Urinary bladder (tissue), 4 donors: ENCODE data around the gene COMMD8. TPM values are rescaled to one million over a fixed set of nuclear protein-coding genes. Genes with fewer than 3 reads are reported as not detected.

Experiments
- DNase-seq: peaks from one replicate; pipeline ENCODE4 v3.0.0-alpha.2; 2015; ENCODE audit errors: extremely low spot score
- H3K27ac ChIP-seq: one replicate; pipeline ENCODE4 v1.5.1; 2013; ENCODE audit warnings: low read depth, mild to moderate bottlenecking, moderate library complexity
- H3K36me3 ChIP-seq: one replicate; pipeline ENCODE4 v1.6.1; 2013; ENCODE audit warnings: mild to moderate bottlenecking, moderate library complexity; ENCODE audit not compliant: insufficient read depth
- H3K4me1 ChIP-seq: one replicate; pipeline ENCODE4 v1.6.1; 2013; ENCODE audit warnings: mild to moderate bottlenecking, moderate library complexity; ENCODE audit not compliant: insufficient read depth
- H3K4me3 ChIP-seq: one replicate; pipeline ENCODE4 v1.5.1; 2013; ENCODE audit warnings: low read depth, low read length
- whole genome bisulfite sequencing: extraction: QIAGEN DNeasy Blood & Tissue Kit; methylation state at CpG from one replicate; pipeline ENCODE4 v1.1.7; 2013; 5-methylcytosine and 5-hydroxymethylcytosine counted together
- polyA plus RNA-seq: library from polyadenylated mRNA; stranded (reverse); fragments of 200-250 nt; gene quantifications from one replicate; pipeline ENCODE4 v1.2.3, GENCODE V29; 2013
- total RNA-seq: library from RNA; depleted of rRNA; stranded (reverse); fragments of >200 nt; gene quantifications from one replicate; pipeline ENCODE4 v1.2.3, GENCODE V29; 2014
- donor health status: healthy with polysubstance abuse.
- donor health status: healthy.

The COMMD8 gene
- total and polyA plus RNA-seq, 2 donors, result 16.6 to 27.0 TPM

DNA sequence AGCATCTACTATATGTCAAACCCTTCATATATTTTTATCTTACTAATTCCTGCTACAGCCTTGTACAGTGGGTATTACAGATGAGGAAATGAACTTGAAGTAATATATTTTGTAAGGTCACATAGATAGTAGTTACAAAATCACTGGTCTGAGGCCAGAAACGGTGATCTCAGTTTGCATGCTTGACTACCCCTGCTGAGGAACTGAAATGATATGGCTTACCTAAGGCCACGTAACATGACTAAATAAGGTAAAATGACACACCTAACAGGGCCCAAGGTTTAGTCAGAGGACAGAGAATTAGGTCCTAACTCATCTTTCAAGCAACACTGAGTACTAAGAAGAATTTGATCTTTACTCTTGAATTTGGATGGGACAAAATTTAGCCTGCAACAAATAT, 1.5 kb upstream of the COMMD8 start:
- 79% methylated on average over 2 of the region's 2 CpGs for WGBS
- no peak for DNase-seq

DNA sequence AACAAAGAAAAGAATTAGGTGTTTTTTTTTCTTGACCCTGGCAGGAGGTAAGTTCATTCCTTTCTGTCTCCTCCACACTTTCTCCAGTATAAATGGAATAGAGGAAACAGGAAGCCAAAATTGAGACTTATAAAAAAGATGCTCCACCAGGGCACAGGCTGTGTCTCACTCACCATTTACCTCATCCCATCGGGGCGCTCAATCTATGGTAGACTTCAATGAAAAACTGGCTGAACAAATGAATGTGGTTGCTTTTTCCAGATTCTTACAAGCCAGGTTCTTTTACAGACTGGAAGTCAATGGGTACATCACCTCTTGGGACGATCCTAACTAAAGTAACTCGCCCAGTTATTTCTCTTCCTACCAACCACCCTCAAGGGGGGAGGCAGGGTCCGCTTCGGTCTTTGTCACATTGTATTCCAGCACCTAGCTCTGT, 685 bp downstream of the COMMD8 start:
- no peaks in the 10 kb centered on the region for H3K4me1 ChIP-seq
- WGBS, result 11% methylated on average over 6 of the region's 6 CpGs

More for the DNA sequence above, 1.5 kb upstream of the COMMD8 start:
- Histone ChIP-seq H3K4me1 (no peaks in the 10 kb centered on the region), H3K27ac (no peak overlapping the region), H3K4me3 (no peak overlapping the region), H3K36me3 (no peaks in the 10 kb centered on the region)

DNA sequence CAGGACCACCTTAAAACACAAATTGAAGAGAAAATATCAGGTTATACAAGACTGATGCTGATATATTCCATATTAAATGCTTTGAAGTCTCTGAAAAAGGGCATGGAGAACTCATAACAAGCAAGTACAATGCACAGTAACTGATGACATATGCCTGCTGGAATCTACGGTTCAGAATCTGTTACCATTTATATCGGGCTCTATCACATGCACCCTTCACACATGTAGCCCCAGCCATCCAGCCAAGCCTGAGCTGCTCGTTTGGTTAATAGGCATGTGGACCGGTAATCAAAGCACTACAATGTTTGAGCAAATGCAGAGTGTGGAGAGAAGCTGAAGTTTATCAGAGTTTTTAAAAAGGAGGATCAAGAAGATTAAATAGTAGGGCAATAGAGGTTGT, 11.8 kb downstream of the COMMD8 start:
- WGBS, result 49% methylated on average over 4 of the region's 4 CpGs
- H3K4me1 ChIP-seq, result no peaks in the 10 kb centered on the region
- no peak overlapping the region for H3K27ac ChIP-seq
- H3K36me3 ChIP-seq, result peaks cover 2% of the 10 kb centered on the region
- H3K4me3 ChIP-seq, result no peak overlapping the region
- no peak for DNase-seq

More for the DNA sequence above, 685 bp downstream of the COMMD8 start:
- Histone ChIP-seq H3K36me3 (peaks cover 3% of the 10 kb centered on the region), H3K27ac (peak overlapping the region; percentile 13), H3K4me3 (peak overlapping the region; percentile 77)
- no peak for DNase-seq

DNA sequence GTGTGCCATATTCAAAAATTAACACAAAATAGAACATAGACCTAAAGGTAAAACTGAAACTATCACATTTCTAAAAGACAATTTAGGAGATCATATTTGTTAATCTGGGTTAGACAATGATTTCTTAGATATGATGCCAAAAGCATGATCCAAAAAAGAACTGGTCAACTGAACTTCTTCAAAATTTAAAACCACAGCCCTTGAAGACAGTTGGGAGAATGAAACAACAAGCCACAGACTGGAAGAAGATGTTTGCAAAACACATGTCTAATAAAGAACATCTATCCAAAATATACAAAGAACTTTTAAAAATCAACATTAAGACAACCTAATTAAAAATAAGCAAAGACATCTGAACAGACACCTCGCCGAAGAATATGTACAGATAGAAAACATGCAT, 19.5 kb downstream of the COMMD8 start:
- no peak for DNase-seq
- no peak overlapping the region for H3K4me3 ChIP-seq
- no peaks in the 10 kb centered on the region for H3K4me1 ChIP-seq
- 94% methylated on average over 2 of the region's 2 CpGs for WGBS
- no peak overlapping the region for H3K27ac ChIP-seq
- H3K36me3 ChIP-seq, result no peaks in the 10 kb centered on the region

DNA sequence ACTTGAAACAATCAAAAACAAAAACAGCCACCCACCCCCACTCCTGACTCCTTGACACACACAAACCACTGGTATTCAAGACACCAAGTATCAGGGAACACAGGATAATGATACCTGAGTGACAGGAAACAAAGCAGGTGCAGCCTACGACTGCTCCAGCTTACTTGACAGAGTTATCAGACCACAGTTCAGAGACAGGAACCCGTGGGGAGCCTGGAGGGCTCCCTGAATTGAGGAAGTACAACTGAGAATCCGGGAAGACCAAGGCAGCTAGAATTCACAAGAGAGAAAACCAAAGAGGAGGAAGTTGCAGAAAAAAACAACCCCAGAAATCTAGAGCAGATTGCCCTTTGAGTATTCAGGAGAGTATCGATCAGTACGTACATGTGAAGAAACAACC, 20.5 kb downstream of the COMMD8 start:
- no peak for DNase-seq
- Histone ChIP-seq H3K4me1 (no peaks in the 10 kb centered on the region), H3K4me3 (no peak overlapping the region), H3K27ac (no peak overlapping the region), H3K36me3 (no peaks in the 10 kb centered on the region)
- 82% methylated on average over 5 of the region's 5 CpGs for WGBS

DNA sequence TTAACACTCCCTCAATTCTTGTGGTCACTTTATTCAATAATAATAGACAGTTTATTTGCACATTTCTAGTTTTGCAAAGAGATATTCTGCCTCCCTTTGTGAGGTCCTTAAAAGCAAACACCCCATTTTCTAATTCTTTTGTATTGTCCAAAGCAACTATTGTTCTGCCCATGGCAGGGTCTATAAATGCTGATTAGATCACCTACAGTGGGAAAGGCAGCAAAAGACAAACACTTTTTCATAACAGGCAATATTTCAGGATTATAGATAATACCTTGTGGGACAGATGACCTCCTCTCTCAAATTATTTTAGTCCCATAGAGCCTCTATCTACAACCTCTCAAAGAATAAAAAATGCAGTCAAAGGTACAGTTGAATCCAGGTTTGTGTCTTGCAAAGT, 28.6 kb downstream of the COMMD8 start:
- no peak overlapping the region for H3K4me3 ChIP-seq
- DNase-seq, result no peak
- H3K4me1 ChIP-seq, result no peaks in the 10 kb centered on the region
- H3K36me3 ChIP-seq, result no peaks in the 10 kb centered on the region
- no peak overlapping the region for H3K27ac ChIP-seq

DNA sequence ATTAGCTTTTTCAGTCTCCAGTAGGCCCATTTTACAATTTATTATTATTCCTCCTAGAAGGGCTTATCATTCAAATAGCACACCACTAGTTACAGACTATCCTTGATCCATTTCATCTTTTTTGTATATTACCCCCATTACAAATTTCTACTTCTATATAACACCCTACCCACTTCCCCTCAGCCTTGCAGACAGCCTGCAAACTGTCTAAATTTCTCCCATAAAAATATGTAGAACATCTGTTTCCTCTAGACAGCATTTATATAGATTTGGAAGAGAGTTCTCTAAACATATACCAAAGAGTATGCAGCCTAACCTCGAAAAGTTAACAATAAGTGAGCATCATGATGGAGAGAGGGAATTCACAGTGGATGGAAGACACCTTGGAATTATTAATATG, 30.8 kb downstream of the COMMD8 start:
- Histone ChIP-seq H3K4me1 (no peaks in the 10 kb centered on the region), H3K27ac (no peak overlapping the region), H3K4me3 (no peak overlapping the region), H3K36me3 (no peaks in the 10 kb centered on the region)
- no peak for DNase-seq
- 42% methylated on average over 1 of the region's 1 CpG for WGBS

DNA sequence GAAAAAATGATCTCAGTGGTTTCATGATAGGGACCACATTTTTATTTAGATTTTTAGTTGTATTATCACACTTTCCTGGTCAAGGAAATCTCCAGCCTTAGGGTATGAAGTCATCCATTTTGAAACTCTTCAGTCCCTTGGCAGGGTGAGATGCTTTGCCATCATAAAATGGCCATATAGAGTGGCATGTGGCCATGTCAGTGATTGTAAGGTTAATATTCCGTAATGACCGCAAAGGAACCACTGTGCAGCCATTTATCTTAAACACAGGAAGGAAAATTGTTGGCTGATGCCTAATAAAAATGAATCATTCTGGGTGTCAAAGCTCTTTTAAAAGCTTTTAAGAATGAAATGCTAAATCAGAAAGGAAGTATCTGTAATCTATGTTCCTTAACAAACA, 35.6 kb downstream of the COMMD8 start:
- H3K36me3 ChIP-seq, result no peaks in the 10 kb centered on the region
- no peak for DNase-seq
- H3K27ac ChIP-seq, result no peak overlapping the region
- WGBS, result 74% methylated on average over 2 of the region's 2 CpGs
- no peaks in the 10 kb centered on the region for H3K4me1 ChIP-seq
- H3K4me3 ChIP-seq, result no peak overlapping the region

DNA sequence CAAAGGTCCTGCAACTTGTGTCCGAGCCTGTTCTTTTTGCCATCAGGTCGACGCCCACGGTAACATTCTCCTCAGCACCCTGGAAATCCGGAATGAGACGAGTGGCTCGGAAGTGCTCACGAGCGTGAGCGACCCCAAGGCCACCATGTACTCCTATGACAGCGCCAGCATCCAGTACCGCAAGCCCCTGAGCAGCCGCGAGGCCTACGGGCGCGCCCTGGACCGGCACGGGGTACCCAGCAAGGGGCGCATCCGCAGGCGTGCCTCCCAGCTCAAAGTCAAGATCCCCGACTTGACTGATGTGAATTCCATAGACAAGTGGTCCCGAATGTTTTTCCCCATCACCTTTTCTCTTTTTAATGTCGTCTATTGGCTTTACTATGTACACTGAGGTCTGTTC, 37.9 kb downstream of the COMMD8 start:
- H3K36me3 ChIP-seq, result no peaks in the 10 kb centered on the region
- no peaks in the 10 kb centered on the region for H3K4me1 ChIP-seq
- no peak overlapping the region for H3K4me3 ChIP-seq
- WGBS, result 96% methylated on average over 25 of the region's 25 CpGs
- no peak overlapping the region for H3K27ac ChIP-seq
- DNase-seq, result no peak

DNA sequence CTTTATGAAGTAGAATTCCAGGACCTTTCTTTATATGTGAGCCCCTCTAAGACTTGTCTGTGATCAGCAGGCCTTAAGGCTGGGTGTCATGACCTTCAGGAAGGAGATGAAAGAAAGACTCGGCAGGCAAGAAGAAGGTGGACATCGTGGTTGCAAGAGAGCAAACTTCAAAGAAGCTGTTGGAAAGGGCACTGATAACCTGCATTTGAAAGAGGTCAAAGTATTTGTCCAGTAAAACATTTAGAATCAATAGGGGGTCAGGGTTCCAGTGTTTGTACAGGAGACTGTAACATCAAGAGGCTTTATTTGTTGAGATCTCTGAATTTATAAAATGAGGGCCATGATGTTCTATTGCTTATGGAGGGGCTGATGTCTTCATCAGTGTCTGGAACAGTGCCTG, 44.2 kb downstream of the COMMD8 start:
- DNase-seq, result no peak
- Histone ChIP-seq H3K27ac (no peak overlapping the region), H3K36me3 (peaks cover 2% of the 10 kb centered on the region), H3K4me3 (no peak overlapping the region), H3K4me1 (no peaks in the 10 kb centered on the region)
- 54% methylated on average over 2 of the region's 2 CpGs for WGBS

DNA sequence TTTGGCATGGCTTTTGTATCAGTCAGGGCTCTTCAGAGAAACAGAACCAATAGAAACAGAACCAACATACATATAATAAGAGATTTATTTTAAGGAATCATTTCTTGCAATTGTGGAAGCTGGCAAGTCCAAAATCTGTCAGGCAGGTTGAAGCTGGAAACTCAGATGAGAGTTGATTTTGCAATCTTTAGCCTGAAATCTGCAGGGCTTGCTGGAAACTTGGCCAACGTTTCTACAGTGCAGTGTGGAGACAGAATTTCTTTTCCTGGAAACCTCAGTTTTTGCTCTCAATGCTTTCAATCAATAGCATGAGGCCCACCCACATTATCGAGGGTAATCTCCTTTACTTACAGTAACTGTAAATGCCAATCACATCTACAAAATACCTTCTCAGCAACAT, 45.4 kb downstream of the COMMD8 start:
- Histone ChIP-seq H3K4me1 (no peaks in the 10 kb centered on the region), H3K4me3 (no peak overlapping the region), H3K36me3 (peaks cover 2% of the 10 kb centered on the region), H3K27ac (no peak overlapping the region)
- WGBS, result 49% methylated on average over 2 of the region's 2 CpGs
- no peak for DNase-seq

DNA sequence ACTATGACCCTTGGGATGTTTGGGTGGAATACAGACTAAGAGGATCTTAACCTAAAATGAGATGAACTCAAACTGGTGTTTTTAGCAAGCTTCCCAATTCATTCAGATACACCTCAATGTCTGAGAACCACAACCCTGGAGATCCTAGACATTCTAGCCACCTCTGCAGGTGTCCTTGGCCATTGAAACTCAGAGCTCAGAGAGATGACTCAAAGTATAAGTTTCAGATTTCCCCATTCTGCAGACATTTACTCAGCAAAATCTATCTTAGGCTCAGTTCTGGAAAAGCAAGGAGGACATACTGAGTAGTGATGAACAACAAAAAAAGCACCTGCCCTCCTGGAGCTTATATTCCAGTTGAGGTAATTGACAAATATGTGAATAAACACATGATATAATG, 47.8 kb downstream of the COMMD8 start:
- no peaks in the 10 kb centered on the region for H3K4me1 ChIP-seq
- DNase-seq, result no peak
- H3K36me3 ChIP-seq, result peaks cover 2% of the 10 kb centered on the region
- no peak overlapping the region for H3K27ac ChIP-seq
- H3K4me3 ChIP-seq, result no peak overlapping the region

DNA sequence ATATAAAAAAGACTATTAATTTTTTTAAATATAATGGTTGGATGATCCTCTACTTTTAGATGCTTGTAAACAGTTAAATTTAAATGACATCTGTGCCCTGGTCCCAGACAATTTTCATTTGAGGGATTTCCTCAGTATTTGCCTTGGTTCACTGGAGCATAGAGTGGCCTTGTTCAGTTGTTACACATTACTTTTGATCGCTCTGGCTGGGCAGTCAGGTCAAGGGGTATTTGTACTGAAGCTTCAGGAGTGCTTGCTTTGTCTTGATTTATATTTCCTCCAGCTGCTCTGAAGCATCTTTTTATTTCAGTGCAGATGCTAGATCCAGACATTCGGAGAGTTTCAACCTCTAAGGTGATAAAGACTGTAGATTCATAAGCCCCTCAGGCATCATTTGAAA, 50.0 kb downstream of the COMMD8 start:
- Histone ChIP-seq H3K4me3 (no peak overlapping the region), H3K36me3 (peaks cover 2% of the 10 kb centered on the region), H3K4me1 (no peaks in the 10 kb centered on the region), H3K27ac (no peak overlapping the region)
- 34% methylated on average over 2 of the region's 2 CpGs for WGBS
- no peak for DNase-seq

DNA sequence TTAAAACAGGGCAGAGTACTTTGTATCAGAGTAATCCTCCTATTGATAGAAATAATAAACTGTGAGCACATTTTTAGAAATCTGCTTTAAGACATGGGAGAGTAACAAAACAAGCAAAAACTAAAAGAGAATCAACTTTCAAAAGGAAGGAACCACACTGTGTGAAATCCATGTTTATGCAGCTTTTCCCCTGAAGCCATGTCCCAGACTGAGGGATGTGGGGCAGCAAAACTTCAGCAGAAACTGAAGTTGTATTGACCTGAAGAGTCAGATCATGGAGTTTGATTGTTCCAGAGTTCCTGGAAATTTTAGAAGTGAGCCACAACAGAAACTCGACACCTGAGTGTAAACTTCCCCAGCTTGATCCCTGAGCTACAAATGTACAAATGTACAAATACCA, 53.2 kb downstream of the COMMD8 start:
- H3K36me3 ChIP-seq, result peaks cover 2% of the 10 kb centered on the region
- WGBS, result 33% methylated on average over 1 of the region's 1 CpG
- H3K4me1 ChIP-seq, result no peaks in the 10 kb centered on the region
- H3K27ac ChIP-seq, result no peak overlapping the region
- H3K4me3 ChIP-seq, result no peak overlapping the region
- no peak for DNase-seq

DNA sequence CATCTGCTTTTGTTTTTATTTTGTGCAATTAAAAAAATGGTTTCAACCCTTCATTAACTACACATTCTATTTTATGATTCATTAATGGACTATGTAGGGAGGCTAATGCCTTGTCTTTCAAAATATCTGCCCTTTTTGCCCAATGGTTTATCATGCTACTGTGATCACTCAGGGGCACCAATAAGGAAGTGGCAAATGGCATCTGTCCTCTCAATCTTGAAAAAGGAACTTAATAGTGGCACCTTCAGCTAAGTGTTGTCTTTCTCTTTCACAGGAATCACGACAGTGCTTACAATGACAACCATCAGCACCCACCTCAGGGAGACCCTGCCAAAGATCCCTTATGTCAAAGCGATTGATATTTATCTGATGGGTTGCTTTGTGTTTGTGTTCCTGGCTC, 57.1 kb downstream of the COMMD8 start:
- DNase-seq, result no peak
- Histone ChIP-seq H3K27ac (no peak overlapping the region), H3K4me1 (no peaks in the 10 kb centered on the region), H3K4me3 (no peak overlapping the region), H3K36me3 (no peaks in the 10 kb centered on the region)
- 80% methylated on average over 2 of the region's 2 CpGs for WGBS
